ENCODE data around the gene C19orf12.

C19orf12 gene

GRCh38 chr19:29697523-29698261 is 17.4 kb downstream of the C19orf12 start:
- H3K4me3 ChIP-seq (ENCODE audit: low read depth, low read length) = no peak overlapping the region

GRCh38 chr19:29696565-29696846 is 18.6 kb downstream of the C19orf12 start:
- no peak overlapping the region for H3K4me3 ChIP-seq (ENCODE audit: low read depth, low read length)

- no peak overlapping the region for H3K4me3 ChIP-seq (ENCODE audit: low read depth, low read length)
Measured at GRCh38 chr19:29695765-29696564, 19.1 kb downstream of the C19orf12 start.

- H3K4me3 ChIP-seq (ENCODE audit: low read depth, low read length) = no peak overlapping the region
Measured at GRCh38 chr19:29694669-29695627, 20.1 kb downstream of the C19orf12 start.

- no peak overlapping the region for H3K4me3 ChIP-seq (ENCODE audit: low read depth, low read length)
Measured at GRCh38 chr19:29694161-29694560, 20.9 kb downstream of the C19orf12 start.

GRCh38 chr19:29690842-29691241 is 24.2 kb downstream of the C19orf12 start:
- no peak overlapping the region for H3K4me3 ChIP-seq (ENCODE audit: low read depth, low read length)

GRCh38 chr19:29687897-29688728 is 26.9 kb downstream of the C19orf12 start:
- no peak overlapping the region for H3K4me3 ChIP-seq (ENCODE audit: low read depth, low read length)

GRCh38 chr19:29687244-29687896 is 27.7 kb downstream of the C19orf12 start:
- no peak overlapping the region for H3K4me3 ChIP-seq (ENCODE audit: low read depth, low read length)

GRCh38 chr19:29686285-29686805 is 28.7 kb downstream of the C19orf12 start:
- H3K4me3 ChIP-seq (ENCODE audit: low read depth, low read length) = no peak overlapping the region

- H3K4me3 ChIP-seq (ENCODE audit: low read depth, low read length) = no peak overlapping the region
Measured at GRCh38 chr19:29685326-29685725, 29.7 kb downstream of the C19orf12 start.

- H3K4me3 ChIP-seq (ENCODE audit: low read depth, low read length) = no peak overlapping the region
Measured at GRCh38 chr19:29683009-29683408, 32.1 kb downstream of the C19orf12 start.

GRCh38 chr19:29682236-29682895 is 32.7 kb downstream of the C19orf12 start:
- H3K4me3 ChIP-seq (ENCODE audit: low read depth, low read length) = no peak overlapping the region

GRCh38 chr19:29681422-29682235 is 33.4 kb downstream of the C19orf12 start:
- H3K4me3 ChIP-seq (ENCODE audit: low read depth, low read length) = no peak overlapping the region

GRCh38 chr19:29680937-29681336 is 34.1 kb downstream of the C19orf12 start:
- no peak overlapping the region for H3K4me3 ChIP-seq (ENCODE audit: low read depth, low read length)

GRCh38 chr19:29680447-29680846 is 34.6 kb downstream of the C19orf12 start:
- H3K4me3 ChIP-seq (ENCODE audit: low read depth, low read length) = no peak overlapping the region

- no peak overlapping the region for H3K4me3 ChIP-seq (ENCODE audit: low read depth, low read length)
Measured at GRCh38 chr19:29679598-29680210, 35.4 kb downstream of the C19orf12 start.

- H3K4me3 ChIP-seq (ENCODE audit: low read depth, low read length) = no peak overlapping the region
Measured at GRCh38 chr19:29678484-29679106, 36.5 kb downstream of the C19orf12 start.

All from iPS-11a (cell line).